Stimulated activated CD4-positive, alpha-beta T cell treated with anti-CD3 and anti-CD28 coated beads, Interleukin-1b, Interleukin-23, amount 100 ng/mL, for 4 hours (primary cell): ENCODE measurements around the gene FRK.
"Not testable (repeated sequence)": the region's sequence is repeated elsewhere in the genome, so short reads cannot be mapped to it uniquely, and the experiment has no call there.

Experiments used
- DNase-seq, 2 donors: peaks; one replicate each; pipeline ENCODE4 v3.0.0-alpha.2; 2020; ENCODE audit warnings: low read depth in 2 of 2

Gene FRK

DNA sequence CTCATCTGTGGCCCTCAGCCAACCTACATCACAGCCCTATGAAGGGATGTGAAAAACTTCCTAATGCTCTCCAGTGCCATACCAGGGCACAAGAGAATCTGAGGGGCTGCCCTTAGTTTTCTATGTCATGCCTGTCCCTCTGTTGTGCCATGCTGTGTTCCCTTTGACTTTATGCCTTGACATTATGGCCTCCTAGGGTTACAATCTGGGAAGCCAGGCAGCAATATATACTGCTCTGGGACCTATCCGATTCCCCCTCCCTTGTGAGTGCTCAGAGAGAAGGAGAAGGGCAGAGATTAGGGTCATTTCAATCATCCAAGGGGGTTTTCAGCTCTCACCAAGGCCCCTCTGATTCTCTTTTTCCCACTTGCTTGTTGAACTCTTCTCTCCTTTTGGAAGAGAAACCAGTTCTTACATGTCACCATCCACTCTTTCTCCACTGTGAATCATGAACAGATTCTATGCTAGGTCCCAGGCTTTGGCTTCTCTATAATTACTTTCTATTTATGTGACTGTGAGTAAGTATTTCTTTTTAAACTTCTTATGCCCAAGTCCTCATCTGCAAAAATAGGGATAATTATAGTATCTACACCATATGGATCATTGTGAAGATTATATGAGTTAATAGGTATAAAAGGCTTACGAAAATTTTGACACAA lies 14.2 kb upstream of the FRK start:
- no peak for DNase-seq

DNA sequence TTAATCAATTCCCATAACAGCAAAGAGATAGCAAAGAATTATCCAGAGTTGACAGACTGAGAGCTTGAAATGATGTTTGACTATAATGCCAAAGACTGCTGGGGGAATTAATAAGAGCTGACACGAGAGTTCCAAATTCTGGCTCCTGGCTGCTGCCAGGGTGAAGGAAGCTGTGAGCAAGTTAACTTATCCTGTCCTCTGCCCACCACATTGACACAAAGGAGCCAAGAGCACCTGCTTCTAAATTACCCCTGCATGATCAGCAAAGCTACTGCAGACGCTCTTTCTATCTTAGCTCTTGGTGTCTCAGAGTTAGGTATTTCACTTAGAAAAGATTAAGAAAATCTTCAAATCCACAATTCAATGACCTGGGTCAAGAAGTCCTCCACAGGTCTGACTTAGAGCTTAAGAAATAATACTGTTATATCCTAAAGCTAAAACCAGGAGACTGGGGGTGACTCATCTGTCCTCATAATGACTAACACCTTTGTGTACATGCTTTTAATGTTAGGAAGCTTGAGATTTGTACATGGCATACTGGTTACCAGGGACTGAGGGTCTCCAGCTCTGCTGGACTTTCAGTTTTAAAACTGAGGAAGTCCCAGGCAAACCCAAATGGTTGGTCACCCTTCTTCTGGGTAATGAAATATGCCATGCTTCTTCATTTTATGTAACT lies 13.2 kb upstream of the FRK start:
- DNase-seq: no peak

DNA sequence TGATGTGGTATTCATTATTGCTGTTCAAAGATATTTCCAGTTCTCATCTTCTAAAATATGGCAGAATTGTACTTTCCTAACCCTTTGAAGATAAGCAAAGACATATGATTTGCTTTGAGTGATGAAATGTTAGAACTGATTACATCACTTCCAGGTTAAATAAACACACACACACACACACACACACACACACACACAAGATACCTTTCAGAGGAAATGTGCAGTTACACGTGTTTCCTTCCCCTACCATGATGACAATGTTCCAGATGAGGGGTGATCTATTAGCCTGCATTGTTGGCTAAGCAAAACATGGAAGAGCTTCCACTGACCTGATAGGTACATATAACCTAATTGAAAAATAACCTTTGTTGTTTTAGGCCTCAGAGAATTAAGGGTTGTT lies 11.7 kb upstream of the FRK start:
- DNase-seq: no peak

DNA sequence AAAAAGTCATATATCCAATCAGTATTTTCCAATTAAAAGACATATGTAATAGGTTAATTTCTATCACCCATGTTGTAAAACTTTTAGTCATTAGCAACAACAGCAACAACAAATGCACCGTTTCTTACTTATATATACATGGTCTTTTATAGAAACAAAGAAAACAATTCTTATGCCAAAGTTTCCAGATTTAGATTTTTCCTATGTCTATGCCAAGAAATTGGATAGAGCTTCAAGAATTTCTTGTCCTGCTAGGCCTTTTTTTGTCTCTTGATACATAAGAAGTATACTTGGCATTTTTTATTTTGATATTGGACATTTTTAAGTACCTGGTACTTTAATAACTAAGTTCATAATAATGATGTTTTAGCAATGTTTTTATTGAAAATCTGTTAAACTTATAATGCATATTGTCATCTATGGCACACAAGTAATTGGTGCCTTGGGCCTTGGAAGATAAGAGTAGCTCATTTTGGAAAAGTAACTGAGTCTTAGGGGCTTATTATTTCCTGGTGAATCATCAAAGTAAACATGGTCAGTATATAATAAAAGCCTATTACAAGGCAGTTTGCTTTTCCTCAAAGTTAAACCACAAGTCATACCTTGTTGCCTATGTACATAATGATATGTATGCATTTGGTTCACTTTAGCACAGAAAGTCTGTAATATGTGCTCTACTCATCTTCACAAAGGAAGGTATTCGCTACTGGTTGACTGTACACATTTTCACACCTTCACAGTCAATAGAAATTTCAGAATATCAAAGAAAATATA lies 10.1 kb upstream of the FRK start:
- no peak for DNase-seq

DNA sequence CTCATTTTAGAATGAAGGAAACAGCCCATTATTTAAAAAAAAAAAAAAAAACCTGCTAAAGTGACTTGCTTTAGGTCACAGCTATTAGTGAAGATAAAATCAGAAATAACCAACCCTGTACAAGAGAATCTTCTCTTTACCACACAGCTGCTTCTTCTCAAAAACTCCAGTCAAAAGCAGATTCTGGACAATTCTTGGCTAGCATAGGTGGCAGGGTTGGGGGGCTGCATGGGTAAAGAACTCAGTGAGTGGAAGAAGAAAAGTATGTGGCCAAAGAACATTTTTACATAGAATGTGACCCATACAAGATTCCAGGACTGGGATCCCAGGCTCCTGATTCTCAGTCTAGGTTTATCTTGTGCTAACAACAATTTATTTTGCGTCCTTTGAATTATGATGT lies 9.4 kb upstream of the FRK start:
- no peak for DNase-seq

DNA sequence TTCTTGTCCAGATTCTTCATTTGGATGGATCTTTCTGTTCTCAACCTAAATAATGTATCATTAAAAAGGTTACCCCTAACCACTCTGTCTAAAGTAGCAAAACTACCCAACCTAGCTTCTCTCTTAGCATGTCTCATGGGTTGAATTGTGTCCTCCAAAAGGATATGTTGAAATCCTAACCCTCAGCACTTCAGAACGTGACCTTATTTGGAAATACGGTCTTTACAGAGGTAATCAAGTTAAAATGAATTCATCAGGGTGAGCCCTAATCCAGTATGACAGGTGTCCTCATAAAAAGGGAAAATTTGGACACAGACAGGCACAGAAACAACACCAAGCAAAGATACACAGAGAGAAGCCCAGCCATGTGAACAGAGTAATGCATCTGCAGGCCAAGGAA lies 6.1 kb upstream of the FRK start:
- DNase-seq: no peak

DNA sequence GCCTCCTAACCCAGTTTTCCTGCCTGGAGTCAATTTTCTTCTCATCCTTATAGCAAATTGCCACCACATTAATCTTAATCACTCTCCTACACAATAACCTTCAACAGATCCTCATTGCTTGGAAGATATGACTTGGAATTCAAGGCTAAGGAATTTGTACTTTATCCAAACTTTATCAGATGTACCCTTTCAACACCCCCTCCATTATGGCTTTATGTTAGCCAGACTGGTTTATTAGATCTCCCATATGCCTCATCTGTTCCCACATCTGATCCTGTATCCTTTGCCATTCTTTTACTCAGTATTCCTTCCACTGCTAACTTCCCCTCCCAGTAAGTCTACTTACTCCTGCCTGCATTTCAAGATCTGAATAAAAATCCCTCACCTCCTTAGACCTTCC lies 4.0 kb upstream of the FRK start:
- no peak for DNase-seq

DNA sequence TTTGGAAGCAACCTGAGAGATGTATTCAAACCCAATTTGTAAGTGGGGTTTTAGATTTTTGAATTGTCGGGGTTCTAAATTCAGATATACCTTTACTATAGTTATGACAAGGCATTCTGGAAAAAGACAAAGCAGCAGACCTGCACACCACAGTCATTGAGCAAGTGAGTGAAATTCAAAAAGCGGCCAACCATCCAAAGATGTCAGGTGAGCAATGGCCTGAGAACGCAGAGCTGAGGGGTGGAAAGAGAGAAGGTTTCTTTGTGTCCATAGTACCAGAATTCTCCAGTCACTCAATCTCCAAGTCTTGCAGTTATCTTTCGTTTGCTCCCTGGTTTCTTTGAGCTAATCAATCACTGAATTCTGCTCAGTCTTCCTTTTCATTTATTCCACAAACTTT lies 1.8 kb upstream of the FRK start:
- DNase-seq: no peak

DNA sequence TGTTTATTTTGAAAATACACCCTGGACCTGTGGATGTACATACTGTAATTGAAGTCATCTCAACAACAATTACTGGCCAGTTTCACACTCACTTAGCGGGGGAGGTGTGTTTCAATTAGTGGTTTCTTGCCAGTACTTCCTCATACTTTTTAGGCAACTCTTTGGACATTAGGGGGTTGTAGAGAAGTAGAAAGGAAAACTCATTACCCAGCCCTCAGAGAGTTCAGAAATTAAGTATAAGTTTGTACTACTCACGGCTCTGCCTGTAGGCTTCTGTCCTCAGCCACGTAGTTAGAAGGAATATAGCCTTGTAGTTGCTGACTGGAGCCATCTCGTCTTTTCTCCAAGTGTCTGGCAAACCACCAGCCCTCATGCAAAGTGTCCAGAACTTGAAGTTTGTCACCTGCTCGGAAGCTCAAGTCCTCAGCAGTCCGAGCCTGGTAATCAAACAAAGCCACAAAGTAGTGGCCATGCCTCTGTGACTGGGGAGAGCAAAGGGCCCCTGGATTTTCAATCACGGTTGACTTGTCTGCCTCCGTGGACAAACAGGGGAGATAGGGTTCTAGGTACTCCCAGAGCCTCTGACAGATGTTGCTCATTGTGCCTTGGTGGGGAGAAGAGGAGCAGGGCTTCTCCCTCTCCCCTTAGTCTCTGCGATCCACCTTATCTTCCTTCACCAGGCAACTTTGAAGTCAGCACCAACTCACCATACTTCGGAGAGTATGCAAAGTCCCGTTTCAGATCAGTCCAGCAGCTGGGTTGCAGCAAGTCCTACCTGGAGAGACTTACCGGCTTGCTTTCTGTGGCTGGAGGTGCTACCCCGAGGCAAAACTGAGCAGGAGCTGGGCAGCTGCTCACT lies 749 bp downstream of the FRK start:
- no peak for DNase-seq

DNA sequence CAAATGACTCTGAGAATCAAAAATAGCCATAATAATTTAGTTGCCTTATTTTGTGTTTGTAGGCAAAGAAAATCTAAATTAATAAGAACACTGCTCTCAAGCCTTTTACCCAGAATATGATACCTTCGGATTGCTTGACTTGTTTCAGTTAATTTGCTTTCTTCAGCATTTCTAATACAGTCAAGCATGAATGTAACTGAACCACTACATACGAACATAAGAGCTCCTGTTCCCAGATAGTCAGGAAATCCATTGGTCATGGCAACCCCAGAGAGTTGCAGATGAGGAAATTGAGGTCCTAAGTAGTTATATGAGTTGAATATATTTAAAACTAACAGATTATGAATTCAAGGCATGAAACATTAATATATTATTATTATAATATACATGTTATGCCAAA lies 2.9 kb downstream of the FRK start:
- DNase-seq: no peak

DNA sequence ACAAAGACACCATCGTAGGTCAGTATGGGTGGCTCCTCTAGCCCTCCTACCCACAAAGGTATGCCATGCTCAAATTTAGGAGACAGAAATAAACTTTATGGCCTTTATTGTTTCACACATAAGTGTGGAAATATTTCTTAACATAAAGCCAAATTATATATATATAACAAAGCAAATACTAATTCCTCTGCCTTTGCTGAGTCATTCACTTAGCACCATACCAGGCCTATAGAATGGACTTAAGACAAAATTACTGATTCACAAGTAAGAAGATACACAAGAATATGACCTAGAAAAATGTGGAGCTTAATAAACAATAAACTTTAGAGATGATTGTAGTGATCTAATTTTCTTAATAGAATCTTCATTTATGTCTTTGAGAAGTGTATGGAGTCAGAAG lies 5.2 kb downstream of the FRK start:
- no peak for DNase-seq

DNA sequence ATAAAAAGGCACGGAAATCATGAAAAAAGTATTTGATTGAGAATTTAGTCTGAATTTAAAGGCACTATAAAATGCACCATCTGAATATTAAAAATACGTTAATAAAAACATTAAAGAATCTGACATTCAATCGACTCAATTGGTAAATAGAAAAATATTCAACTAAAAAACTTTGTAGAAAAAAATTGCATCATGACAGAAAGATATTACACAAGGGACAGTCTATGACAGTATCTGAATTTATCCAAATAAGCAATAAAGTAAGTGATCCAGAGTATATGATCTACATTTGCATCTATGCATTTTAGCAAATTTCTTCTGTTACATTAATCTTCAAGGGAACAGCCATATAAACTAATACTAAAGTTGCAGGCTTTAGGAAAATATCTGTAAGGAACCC lies 9.4 kb downstream of the FRK start:
- no peak for DNase-seq

DNA sequence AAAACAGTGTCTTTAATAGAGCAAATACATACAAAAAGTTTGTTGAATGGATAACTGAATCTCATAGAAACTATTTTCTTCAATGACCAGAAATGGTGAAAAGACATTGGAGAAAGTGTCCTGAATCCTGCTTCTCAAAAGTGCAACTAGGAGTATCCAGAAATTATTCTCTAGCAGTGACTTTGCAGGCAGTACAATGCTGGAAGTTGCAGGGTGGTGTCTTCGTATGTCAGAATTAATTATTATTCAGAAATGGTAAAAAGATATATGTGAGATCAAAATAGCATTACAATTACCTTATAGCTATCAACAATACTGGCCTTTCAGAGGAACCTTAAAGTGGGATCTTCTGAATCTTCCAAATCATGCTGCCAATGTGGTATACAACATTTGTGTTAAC lies 10.0 kb downstream of the FRK start:
- DNase-seq: no peak

DNA sequence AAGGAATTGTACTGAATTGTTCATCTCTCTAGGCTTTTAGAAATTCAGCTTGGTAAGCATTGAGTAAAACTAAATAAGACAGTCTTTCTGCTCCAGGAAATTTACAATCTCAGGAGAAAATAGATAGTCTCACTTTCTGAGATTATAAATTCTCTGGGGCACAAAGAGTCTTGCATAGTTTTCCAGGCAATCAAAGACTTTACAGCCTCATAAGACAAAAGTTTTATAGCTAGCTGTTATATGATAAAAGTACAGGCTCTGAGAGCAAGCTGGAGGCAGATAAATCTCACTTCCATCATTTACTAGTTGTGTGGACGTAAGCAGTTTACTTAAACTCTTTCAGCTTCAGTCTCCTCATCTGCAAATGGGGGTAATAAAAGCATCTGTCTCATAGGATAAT lies 11.4 kb downstream of the FRK start:
- DNase-seq: no peak

DNA sequence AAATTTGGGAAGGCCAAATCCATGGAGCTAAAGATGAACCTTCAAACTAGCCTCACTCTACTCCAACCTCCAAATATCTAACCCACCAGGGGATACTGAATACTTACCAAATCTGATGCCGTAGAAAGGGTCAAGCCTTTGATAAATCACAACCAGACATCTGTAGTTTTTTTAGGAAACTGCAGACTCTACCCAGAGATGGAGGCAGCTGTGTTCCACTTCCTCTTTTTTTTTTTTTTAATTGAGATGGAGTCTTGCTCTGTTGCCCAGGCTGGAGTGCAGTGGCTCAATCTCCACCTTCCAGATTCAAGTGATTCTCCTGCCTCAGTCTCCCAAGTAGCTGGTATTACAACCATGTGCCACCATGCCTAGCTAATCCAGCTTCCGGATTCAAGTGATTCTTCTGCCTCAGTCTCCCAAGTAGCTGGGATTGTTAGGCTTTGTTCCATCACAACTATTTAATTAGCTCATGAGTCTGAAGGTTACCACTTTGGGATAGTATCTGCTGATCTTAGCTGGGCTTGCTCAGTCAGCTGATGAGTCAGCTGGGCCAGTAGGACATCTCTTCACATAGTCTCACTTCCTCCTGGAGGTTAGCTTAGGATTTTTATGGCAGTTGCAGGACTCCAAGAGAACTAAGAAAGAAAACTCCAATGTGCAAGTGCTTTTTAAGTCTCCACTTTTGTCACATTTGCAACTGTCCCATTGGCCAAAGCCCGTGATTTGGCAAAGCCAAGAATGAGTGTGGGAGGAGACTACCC lies 13.3 kb downstream of the FRK start:
- DNase-seq: no peak

DNA sequence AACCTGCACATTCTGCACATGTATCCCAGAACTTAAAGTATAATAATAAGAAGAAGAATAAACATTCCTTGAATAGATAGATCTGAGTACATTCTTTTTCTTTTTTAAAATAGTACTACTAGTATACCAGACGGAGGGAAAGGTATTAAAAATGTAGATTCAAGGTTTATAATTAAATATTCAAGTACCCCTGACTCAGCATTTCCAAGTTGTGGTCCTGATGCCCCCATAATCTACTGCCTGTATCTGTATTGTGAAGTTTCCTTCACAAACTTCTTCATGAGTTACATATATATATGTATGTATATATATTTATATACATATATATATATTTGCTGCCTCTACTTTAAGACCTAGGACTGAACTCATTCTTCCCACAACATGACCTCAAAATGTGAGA lies 14.0 kb downstream of the FRK start:
- DNase-seq: no peak

DNA sequence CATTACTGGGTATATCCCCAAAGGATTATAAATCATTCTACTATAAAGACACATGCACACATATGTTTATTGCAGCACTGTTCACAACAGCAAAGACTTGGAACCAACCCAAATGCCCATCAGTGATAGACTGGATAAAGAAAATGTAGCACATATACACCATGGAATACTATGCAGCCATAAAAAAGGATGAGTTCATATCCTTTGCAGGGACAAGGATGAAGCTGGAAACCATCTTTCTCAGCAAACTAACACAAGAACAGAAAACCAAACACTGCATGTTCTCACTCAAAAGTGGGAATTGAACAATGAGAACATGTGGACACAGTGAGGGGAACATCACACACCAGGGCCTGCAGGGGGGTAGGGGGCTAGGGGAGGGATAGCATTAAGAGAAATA lies 14.4 kb downstream of the FRK start:
- DNase-seq: not testable (repeated sequence)

DNA sequence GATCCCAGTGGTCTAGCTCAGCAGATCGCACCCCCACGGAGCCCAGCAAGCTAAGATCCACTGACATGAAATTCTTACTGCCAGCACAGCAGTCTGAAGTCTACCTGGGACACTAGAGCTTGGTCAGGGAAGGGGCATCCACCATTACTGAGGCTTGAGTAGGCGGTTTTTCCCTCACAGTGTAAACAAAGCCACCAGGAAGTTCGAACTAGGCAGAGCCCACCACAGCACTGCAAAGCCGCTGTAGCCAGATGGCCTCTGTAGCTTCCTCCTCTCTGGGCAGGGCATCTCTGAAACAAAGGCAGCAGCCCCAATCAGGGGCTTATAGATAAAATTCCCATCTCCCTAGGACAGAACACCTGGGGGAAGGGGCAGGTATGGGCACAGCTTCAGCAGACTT lies 18.8 kb downstream of the FRK start:
- no peak for DNase-seq

DNA sequence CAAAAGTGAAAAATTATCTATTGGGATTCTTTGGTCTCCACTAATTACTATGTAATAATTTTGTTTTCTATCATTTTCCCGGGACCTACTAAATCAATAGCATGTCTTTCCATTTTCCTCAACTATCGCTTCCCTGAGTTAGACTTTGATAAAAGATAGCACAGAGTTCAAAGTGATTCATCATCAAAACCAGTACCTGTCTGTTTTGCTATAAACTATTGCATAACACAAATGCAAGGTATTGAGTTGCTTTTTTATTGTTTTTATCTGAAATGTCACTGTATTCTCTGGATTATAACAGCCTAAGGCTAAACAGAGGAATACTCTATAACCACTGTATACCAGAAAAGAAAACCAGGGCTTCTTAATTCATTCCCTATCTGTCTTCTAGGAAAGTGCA lies 19.7 kb downstream of the FRK start:
- no peak for DNase-seq

DNA sequence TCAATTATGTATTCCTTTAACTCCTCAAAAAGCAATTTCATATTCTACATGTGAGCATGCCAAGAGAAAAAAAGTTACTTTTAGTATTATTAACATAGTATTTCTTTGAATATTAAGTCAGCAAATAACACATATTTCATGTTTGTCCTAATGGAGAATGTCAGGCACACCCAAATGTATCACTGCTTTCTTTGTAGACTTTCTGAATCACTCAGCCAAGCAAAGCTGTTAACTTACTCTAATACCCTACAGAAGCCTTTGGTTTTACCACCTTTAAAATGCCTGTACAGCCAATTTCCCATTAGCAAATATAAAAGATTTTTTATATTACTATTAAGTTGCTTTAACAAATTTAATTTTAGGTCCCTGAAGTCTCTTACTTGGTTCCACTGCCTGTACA lies 23.8 kb downstream of the FRK start:
- DNase-seq: no peak

DNA sequence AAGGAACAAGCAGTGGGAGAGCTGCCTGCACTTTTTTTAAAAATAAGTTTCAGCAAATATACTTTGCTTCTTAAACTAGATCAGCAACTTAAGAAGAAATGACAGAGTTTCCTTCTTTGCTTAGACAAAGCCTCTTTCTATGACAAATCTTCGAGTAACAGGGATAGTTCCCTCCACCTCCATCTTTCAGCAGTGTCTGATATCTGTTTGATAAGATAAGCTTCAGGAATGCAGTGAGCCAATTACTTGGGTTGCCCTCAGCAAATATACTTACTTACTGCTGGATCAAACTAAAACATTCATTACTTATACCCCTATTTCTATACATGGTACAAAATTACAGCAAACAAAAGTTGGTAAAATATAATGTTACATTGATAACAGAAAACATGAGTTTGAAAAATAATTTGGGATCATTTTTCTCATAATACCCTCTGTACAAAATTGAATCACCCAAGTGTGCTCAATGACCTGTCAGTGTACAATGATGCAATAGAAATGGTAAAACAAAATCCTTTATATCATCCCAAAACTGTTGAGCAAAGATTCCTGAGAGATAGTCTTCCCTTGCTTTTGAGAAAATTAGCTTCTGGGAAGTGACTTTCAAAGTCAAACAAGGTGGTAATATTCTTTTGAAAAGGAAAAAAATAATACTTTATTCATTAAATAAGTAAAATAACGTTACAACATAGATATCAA lies 24.5 kb downstream of the FRK start:
- no peak for DNase-seq
